ENCODE results near the gene MYO16. TPM values are rescaled to one million over a fixed set of nuclear protein-coding genes. Genes with fewer than 3 reads are reported as not detected.

MYO16 gene
- total and polyA plus RNA-seq, 2 of the 4 experiments (the other 2 are of a cell fraction) = under 0.01 to 0.03 TPM

DNA sequence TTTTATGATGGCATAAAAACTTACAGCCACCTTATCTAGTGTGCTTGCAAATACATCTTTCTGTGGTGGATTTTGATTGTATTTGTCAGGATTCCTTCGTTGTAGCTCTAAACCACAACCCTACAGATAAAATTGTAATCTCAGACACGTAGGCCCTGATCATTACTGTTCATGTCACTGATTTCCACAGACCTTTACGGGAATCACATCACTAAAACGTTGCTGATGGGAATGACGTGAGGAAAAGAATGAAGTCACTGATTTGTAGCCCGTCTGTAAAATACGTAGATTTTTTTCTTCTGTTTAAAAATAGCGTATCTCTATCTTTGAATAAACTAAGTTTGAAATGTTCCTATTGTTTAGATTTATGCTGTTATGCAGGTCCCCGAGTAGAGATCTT lies 399.2 kb downstream of the MYO16 start:
- no TSS peak for BruUV-seq (replicated peaks)
- H3K36me3 ChIP-seq (ENCODE audit: control insufficient read depth, insufficient read depth, low read length) = no peaks in the 10 kb centered on the region
- WGBS, 2 experiments (ENCODE audit: extremely low coverage in 2 of 2, insufficient read length in 1 of 2) = 20% methylated on average over 1 of the region's 9 CpGs; no CpG with 5 or more reads in 1 of the 2 experiments
- POLR2A ChIA-PET (ENCODE audit: unreplicated experiment) = no interaction called here
- no peak overlapping the region for H2BK5ac ChIP-seq (ENCODE audit: low read depth, low read length, poor library complexity, severe bottlenecking)
- H3K4me3 ChIP-seq (ENCODE audit: insufficient read depth, low read depth, low read length) = no peak overlapping the region
- no peak overlapping the region for H3K23ac ChIP-seq (ENCODE audit: low read depth, low read length)
- no peaks in the 10 kb centered on the region for H3K9me3 ChIP-seq (ENCODE audit: control insufficient read depth, insufficient read depth, low read length)
- H2AK5ac ChIP-seq (ENCODE audit: low read depth, low read length) = no peak overlapping the region
- H3K9ac ChIP-seq (ENCODE audit: low read depth, low read length) = no peak overlapping the region
- CTCF ChIA-PET = no interaction called here
- no peak overlapping the region for H3K56ac ChIP-seq (ENCODE audit: extremely low read depth, insufficient read depth, low read length)
- no peak overlapping the region for H2BK20ac ChIP-seq (ENCODE audit: low read depth, low read length)
- no peaks in the 10 kb centered on the region for H3K4me1 ChIP-seq (ENCODE audit: control insufficient read depth, insufficient read depth, low read length)
- no peak for ATAC-seq (ENCODE audit: low read depth)
- H4K91ac ChIP-seq (ENCODE audit: insufficient read depth, low read depth, low read length) = no peak overlapping the region
- dilution Hi-C loops (cut with HindIII; ENCODE audit: low sequenced_read_pairs, unreplicated experiment) = no loop called here
- H3K18ac ChIP-seq (ENCODE audit: low read depth, low read length) = no peak overlapping the region
- in situ Hi-C loops (cut with MboI; ENCODE audit: low sequenced_read_pairs) = no loop called here
- no peak for TF ChIP-seq BHLHE40 (IDR thresholded peaks at IDR 0.05; ENCODE audit: low read depth, low read length)
- intact Hi-C loops (cut with micrococcal nuclease) = no loop called here
- 0 out of 2 replicates have a peak, but pooled peaks cover 5% of the 10 kb centered on the region for H3K9me1 ChIP-seq (ENCODE audit: insufficient read depth, low read length)
- no peaks in the 10 kb centered on the region for H3K79me1 ChIP-seq (ENCODE audit: low read depth in 1 of 2, low read length in 2 of 2)
- no peak overlapping the region for H3K4ac ChIP-seq (ENCODE audit: low read depth, low read length)
- peaks cover 3% of the 10 kb centered on the region for H3K27me3 ChIP-seq (ENCODE audit: control insufficient read depth, insufficient read depth, low read length)
- H4K5ac ChIP-seq (ENCODE audit: low read depth, low read length) = no peak overlapping the region
- H3K27ac ChIP-seq (ENCODE audit: insufficient read depth, low read length) = no peak overlapping the region
- no peak overlapping the region for H3K4me2 ChIP-seq (ENCODE audit: low read depth, low read length)
- H2AK9ac ChIP-seq (replicated peaks; ENCODE audit: low read depth, low read length, poor library complexity) = no peak overlapping the region
- H2AFZ ChIP-seq (replicated peaks; ENCODE audit: low read length, poor library complexity) = no peak overlapping the region
- no peak overlapping the region for H2BK15ac ChIP-seq (ENCODE audit: low read depth, low read length)
- no peak for DNase-seq
- no peak overlapping the region for H3K14ac ChIP-seq (replicated peaks; ENCODE audit: low read depth, low read length)
- no peak overlapping the region for H2BK120ac ChIP-seq (ENCODE audit: low read depth, low read length)
- no peak overlapping the region for H4K8ac ChIP-seq (ENCODE audit: low read depth in 2 of 2, low read length in 2 of 2)
- H4K20me1 ChIP-seq (ENCODE audit: insufficient read depth, low read length) = no peaks in the 10 kb centered on the region
